ENCODE results near the gene ANKS1A.

The ANKS1A gene

DNA sequence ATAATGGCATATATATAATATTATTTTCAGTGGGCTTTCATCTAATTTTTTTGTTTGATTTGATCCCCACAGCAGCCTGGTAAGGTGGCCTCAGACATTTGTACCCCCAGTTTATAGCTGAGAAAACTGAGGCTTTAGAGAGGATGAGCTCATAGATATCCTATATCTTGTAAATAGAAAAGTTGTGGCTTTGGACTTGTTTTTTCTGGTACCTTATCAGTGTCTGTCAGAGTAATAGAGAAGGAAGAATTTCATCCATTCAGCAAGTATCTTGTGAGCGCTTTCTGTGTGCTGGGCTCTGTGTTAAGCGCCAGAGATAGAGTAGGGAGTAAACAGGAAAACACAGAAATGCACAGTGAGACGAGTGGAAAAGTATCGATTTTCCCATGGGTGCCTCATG is 29.1 kb upstream of the ANKS1A start (continued):
- TF ChIP-seq ZBTB44 (tag by site-specific recombination; IDR thresholded peaks at IDR 0.05) (no peak), ZNF211 (tag by site-specific recombination; IDR thresholded peaks at IDR 0.05; ENCODE audit: low read depth) (no peak), ZNF529 (tag by site-specific recombination; IDR thresholded peaks at IDR 0.05; ENCODE audit: insufficient replicate concordance) (no peak), GLIS1 (tag by site-specific recombination; IDR thresholded peaks at IDR 0.05) (no peak), ZNF600 (tag by site-specific recombination; IDR thresholded peaks at IDR 0.05) (no peak)

DNA sequence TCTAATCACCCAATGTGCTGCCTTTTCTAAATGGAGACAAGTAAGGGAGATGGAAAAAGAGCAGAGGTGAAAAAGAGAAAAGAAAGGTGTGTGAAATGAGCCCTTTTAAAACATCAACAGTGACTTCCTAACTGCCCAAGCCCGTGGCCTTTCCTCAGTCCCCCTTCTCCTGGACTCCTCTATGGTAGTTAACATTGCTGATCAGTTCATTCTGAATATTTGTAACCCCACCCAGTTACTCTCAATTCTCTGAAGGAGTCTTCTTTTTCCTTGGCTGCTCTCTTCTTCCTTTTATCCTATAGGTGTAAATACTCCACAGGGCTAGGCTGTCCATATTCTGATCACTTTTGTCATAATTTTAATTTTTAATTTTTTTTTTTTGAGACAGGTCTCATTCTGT is 28.3 kb upstream of the ANKS1A start:
- Histone ChIP-seq H3K27ac (ENCODE audit: extremely low read depth, low read depth, low read length) (no peak overlapping the region), H3K36me3 (ENCODE audit: control insufficient read depth in 2 of 2, insufficient read depth in 1 of 2, low read length in 2 of 2) (peaks cover 32 to 68% of the 10 kb centered on the region in 2 experiments), H3K4me1 (ENCODE audit: control insufficient read depth, insufficient read depth, low read length) (no peaks in the 10 kb centered on the region), H3K4me3 (ENCODE audit: low read depth, low read length) (no peak overlapping the region), H3K9me3 (ENCODE audit: control insufficient read depth, insufficient read depth, low read depth, low read length) (no peaks in the 10 kb centered on the region)
- CTCF ChIA-PET = interaction anchor here (0.7 to 1.2 kb wide), 3 partner anchors 102 to 325 kb away, joined by 3 to 4 read pairs (median 3); no protein-coding TSS in a partner anchor
- no peak for TF ChIP-seq ZNF660 (tag by site-specific recombination; IDR thresholded peaks at IDR 0.05)
- TF ChIP-seq ZBTB17 (tag by site-specific recombination; IDR thresholded peaks at IDR 0.05) = no peak
- no peak for TF ChIP-seq ZSCAN30 (tag by site-specific recombination; IDR thresholded peaks at IDR 0.05)
- TF ChIP-seq ZNF37A (tag by site-specific recombination; IDR thresholded peaks at IDR 0.05) = no peak
- TF ChIP-seq, protein P1, sequence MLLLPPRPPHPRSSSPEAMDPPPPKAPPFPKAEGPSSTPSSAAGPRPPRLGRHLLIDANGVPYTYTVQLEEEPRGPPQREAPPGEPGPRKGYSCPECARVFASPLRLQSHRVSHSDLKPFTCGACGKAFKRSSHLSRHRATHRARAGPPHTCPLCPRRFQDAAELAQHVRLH (tag by site-specific recombination; IDR thresholded peaks at IDR 0.05) = no peak
- no peak for TF ChIP-seq REST (tag by site-specific recombination; IDR thresholded peaks at IDR 0.05)
- TF ChIP-seq ZNF791 (tag by site-specific recombination; IDR thresholded peaks at IDR 0.05) = no peak
- no peak for TF ChIP-seq ZNF747 (tag by site-specific recombination; IDR thresholded peaks at IDR 0.05)
- no peak for TF ChIP-seq ZBTB11 (tag by site-specific recombination; conservative IDR thresholded peaks at IDR 0.05; ENCODE audit: low read depth)
- POLR2A ChIA-PET = no interaction called here

GRCh38 chr6:34864007-34864406 is 25.0 kb upstream of the ANKS1A start:
- Histone ChIP-seq H3K36me3 (ENCODE audit: control insufficient read depth in 2 of 2, insufficient read depth in 1 of 2, low read length in 2 of 2) (peaks cover 42 to 47% of the 10 kb centered on the region in 2 experiments), H3K4me1 (ENCODE audit: control insufficient read depth, insufficient read depth, low read length) (no peaks in the 10 kb centered on the region), H3K4me3 (ENCODE audit: low read depth, low read length) (no peak overlapping the region), H3K27ac (ENCODE audit: extremely low read depth, low read depth, low read length) (no peak overlapping the region), H3K9me3 (ENCODE audit: control insufficient read depth, insufficient read depth, low read depth, low read length) (no peaks in the 10 kb centered on the region)
- TF ChIP-seq, protein P2, sequence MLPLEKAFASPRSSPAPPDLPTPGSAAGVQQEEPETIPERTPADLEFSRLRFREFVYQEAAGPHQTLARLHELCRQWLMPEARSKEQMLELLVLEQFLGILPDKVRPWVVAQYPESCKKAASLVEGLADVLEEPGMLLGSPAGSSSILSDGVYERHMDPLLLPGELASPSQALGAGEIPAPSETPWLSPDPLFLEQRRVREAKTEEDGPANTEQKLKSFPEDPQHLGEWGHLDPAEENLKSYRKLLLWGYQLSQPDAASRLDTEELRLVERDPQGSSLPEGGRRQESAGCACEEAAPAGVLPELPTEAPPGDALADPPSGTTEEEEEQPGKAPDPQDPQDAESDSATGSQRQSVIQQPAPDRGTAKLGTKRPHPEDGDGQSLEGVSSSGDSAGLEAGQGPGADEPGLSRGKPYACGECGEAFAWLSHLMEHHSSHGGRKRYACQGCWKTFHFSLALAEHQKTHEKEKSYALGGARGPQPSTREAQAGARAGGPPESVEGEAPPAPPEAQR (tag by site-specific recombination; IDR thresholded peaks at IDR 0.05) = no peak
- TF ChIP-seq ZNF155 (tag by site-specific recombination; IDR thresholded peaks at IDR 0.05) = no peak
- ChIA-PET POLR2A (interaction anchor here (0.6 kb wide), 1 partner anchor 440 kb away, joined by 3 read pairs; no protein-coding TSS in a partner anchor), CTCF (interaction anchor here (0.6 to 0.9 kb wide), 3 partner anchors 9 to 107 kb away, joined by 3 read pairs; no protein-coding TSS in a partner anchor)

Measured in HEK293 (cell line).